Right renal cortex interstitium (tissue), 3 donors: Measurements from ENCODE around the gene TGM6. TPM values are rescaled to one million over a fixed set of nuclear protein-coding genes. Genes with fewer than 3 reads are reported as not detected.
A peak's percentile ranks its signal among the peaks of the same experiment; 100 is the strongest.
"Not testable (repeated sequence)": the region's sequence is repeated elsewhere in the genome, so short reads cannot be mapped to it uniquely, and the experiment has no call there.

ENCODE experiments used
- DNase-seq, 3 donors: peaks; one replicate each; pipeline ENCODE4 v3.0.0-alpha.2; 2013; ENCODE audit warnings: low read depth in 3 of 3, low spot score in 2 of 3
- polyA plus RNA-seq, 3 donors: library from polyadenylated mRNA; unstranded; fragments of 120-200 nt; gene quantifications; one replicate each; pipeline ENCODE4 v1.2.1, GENCODE V29; 2013; ENCODE audit not compliant: insufficient read length in 3 of 3

The TGM6 gene
- polyA plus RNA-seq, 3 donors: not detected

- DNase-seq: no peak
Measured at GRCh38 chr20:2397091-2397490, 16.4 kb downstream of the TGM6 start.

- DNase-seq: no peak
Measured at GRCh38 chr20:2397595-2398145, 17.0 kb downstream of the TGM6 start.

- DNase-seq: no peak
Measured at GRCh38 chr20:2398449-2398848, 17.7 kb downstream of the TGM6 start.

- no peak for DNase-seq
Measured at GRCh38 chr20:2399390-2399789, 18.7 kb downstream of the TGM6 start.

GRCh38 chr20:2400290-2400689, 19.6 kb downstream of the TGM6 start:
- no peak for DNase-seq

- DNase-seq: no peak
Measured at GRCh38 chr20:2401527-2401926, 20.8 kb downstream of the TGM6 start.

- DNase-seq: peak in 2 of 3 donors; percentile 5 to 17
Measured at GRCh38 chr20:2402271-2402980, 21.7 kb downstream of the TGM6 start.

- DNase-seq: no peak
Measured at GRCh38 chr20:2403291-2404052, 22.8 kb downstream of the TGM6 start.

- DNase-seq: no peak
Measured at GRCh38 chr20:2405693-2406065, 25.0 kb downstream of the TGM6 start.

GRCh38 chr20:2407355-2407754, 26.7 kb downstream of the TGM6 start:
- not testable (repeated sequence) for DNase-seq

- DNase-seq: no peak
Measured at GRCh38 chr20:2408111-2408510, 27.4 kb downstream of the TGM6 start.

GRCh38 chr20:2416541-2417212, 36.0 kb downstream of the TGM6 start:
- no peak for DNase-seq

- DNase-seq: no peak
Measured at GRCh38 chr20:2417213-2417541, 36.5 kb downstream of the TGM6 start.

- DNase-seq: no peak
Measured at GRCh38 chr20:2418388-2418787, 37.7 kb downstream of the TGM6 start.

GRCh38 chr20:2420510-2420909, 39.8 kb downstream of the TGM6 start:
- no peak for DNase-seq

- DNase-seq: no peak
Measured at GRCh38 chr20:2421247-2421646, 40.5 kb downstream of the TGM6 start.

- no peak for DNase-seq
Measured at GRCh38 chr20:2429051-2429450, 48.4 kb downstream of the TGM6 start.

- no peak for DNase-seq
Measured at GRCh38 chr20:2430538-2430937, 49.8 kb downstream of the TGM6 start.

- no peak for DNase-seq
Measured at GRCh38 chr20:2431185-2431584, 50.5 kb downstream of the TGM6 start.

- DNase-seq: no peak
Measured at GRCh38 chr20:2446845-2447244, 66.1 kb downstream of the TGM6 start.

- no peak for DNase-seq
Measured at GRCh38 chr20:2449386-2449785, 68.7 kb downstream of the TGM6 start.

GRCh38 chr20:2451422-2451821, 70.7 kb downstream of the TGM6 start:
- DNase-seq: no peak
